ENCODE data around the gene TRIO.

TRIO gene

DNA sequence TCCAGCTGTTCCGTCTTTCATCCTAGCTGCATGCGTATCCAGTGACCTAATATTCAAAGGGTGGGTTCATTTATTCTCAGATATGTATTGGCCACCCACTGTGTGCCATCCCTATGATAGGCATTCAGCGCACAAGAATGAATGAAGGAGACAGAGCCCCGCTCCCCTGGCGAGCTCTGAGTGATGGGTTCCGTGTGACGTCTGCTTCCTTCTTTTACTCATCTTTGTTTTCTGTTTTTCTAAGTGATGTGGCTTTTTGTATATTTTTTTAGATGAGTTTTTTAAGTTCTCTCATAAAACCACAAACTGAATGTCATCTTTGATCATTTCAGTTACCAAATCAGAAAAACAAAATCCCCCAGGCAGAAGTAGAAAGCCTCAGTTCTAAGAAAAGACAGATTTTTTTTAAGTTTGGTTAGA is 270.2 kb downstream of the TRIO start:
- no peak for DNase-seq (ENCODE audit: extremely low spot score)
- TF ChIP-seq, protein P1, sequence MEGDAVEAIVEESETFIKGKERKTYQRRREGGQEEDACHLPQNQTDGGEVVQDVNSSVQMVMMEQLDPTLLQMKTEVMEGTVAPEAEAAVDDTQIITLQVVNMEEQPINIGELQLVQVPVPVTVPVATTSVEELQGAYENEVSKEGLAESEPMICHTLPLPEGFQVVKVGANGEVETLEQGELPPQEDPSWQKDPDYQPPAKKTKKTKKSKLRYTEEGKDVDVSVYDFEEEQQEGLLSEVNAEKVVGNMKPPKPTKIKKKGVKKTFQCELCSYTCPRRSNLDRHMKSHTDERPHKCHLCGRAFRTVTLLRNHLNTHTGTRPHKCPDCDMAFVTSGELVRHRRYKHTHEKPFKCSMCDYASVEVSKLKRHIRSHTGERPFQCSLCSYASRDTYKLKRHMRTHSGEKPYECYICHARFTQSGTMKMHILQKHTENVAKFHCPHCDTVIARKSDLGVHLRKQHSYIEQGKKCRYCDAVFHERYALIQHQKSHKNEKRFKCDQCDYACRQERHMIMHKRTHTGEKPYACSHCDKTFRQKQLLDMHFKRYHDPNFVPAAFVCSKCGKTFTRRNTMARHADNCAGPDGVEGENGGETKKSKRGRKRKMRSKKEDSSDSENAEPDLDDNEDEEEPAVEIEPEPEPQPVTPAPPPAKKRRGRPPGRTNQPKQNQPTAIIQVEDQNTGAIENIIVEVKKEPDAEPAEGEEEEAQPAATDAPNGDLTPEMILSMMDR (IDR thresholded peaks at IDR 0.05; ENCODE audit: control extremely low read depth, extremely low read depth, low read depth, missing control alignments) = no peak
- POLR2A ChIA-PET = no interaction called here

GRCh38 chr5:14414007-14414406 is 270.9 kb downstream of the TRIO start:
- ChIA-PET POLR2A (no interaction called here), CTCF (interaction anchor here (1.2 to 2.8 kb wide), 4 partner anchors 9 to 62 kb away, joined by 3 to 10 read pairs (median 4); no protein-coding TSS in a partner anchor)
- no peak for DNase-seq (ENCODE audit: extremely low spot score)
- TF ChIP-seq, protein P1 (IDR thresholded peaks at IDR 0.05; ENCODE audit: control extremely low read depth, extremely low read depth, low read depth, missing control alignments) = no peak

More for the DNA sequence above, 270.2 kb downstream of the TRIO start:
- CTCF ChIA-PET = interaction anchor here (1.2 to 2.8 kb wide), 4 partner anchors 9 to 62 kb away, joined by 3 to 10 read pairs (median 4); no protein-coding TSS in a partner anchor

DNA sequence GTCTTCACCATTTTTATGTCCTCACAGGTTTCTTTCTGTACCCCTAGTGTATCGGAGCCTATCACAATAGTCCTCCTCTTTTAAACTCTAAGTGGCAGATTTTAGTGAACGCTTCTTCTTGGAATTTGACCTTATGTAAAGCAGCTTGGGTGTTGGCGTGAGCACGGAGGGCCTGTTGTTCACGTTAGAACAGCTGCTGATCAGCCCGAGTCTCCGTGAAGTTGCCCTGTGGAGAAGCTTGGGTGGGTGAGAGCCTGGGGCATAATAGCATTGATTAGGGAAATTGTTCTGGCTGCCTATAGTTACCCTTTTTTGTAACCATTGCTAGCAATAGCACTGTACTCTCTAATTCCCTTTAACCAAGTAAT is 271.5 kb downstream of the TRIO start:
- ChIA-PET CTCF (interaction anchor here (1.0 to 2.8 kb wide), 4 partner anchors 10 to 63 kb away, joined by 3 to 10 read pairs (median 4); no protein-coding TSS in a partner anchor), POLR2A (no interaction called here)
- TF ChIP-seq, protein P1 (IDR thresholded peaks at IDR 0.05; ENCODE audit: control extremely low read depth, extremely low read depth, low read depth, missing control alignments) = no peak
- DNase-seq (ENCODE audit: extremely low spot score) = no peak

DNA sequence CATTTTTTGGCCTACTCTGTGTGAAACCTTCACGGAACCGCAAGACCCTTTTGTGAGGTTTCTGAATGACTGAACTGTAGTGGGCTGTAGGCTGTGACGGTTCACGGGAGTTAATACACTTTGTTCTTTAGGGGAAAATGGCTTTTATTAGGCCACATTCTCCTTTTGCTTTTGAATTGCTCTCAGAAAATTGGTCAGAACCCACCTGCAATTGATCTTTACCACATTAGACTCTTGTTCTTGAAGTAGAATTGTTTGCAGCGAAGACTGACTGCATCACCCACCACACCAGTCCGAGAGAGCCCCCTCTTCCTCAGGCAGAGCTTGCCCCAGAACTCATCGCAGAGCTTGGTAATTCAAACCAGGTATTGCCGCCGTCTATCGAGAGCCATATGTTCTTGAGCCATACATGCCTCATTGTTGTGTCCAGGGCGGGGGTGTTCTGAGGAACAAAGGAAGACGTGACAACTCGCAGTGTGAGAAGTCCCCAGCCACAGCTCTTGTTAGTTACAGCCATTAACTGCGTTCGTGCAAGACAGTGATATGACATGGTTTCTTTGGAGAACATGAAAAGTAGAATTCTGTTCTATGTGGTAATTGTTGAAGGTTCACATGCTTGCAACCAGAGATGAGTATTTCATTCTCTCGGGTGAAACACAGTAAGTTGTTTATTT is 272.0 kb downstream of the TRIO start:
- CTCF ChIA-PET = interaction anchor here (1.0 to 2.8 kb wide), 3 partner anchors 9 to 18 kb away, joined by 3 to 10 read pairs (median 5); no protein-coding TSS in a partner anchor
- peak; percentile 61 for DNase-seq (ENCODE audit: extremely low spot score)
- POLR2A ChIA-PET = no interaction called here
- TF ChIP-seq, protein P1 (IDR thresholded peaks at IDR 0.05; ENCODE audit: control extremely low read depth, extremely low read depth, low read depth, missing control alignments) = no peak

DNA sequence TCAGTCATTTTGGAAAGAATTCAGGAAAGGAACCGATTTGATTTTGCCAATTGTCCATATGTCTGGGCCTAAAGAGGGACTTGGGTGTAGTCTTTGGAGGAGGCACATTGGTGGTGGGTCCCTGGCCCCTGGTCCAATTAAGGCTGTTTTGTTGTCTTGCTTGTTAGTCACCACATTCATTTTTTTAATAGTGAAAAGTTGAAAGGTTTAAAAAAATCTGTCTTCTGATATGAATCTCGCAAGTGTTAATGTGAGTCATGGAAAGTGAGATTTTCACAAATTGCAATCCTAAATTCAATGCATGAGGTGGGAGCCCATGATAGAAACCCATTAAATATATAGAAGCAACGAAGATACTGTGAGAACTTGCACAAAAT is 272.5 kb downstream of the TRIO start:
- ChIA-PET POLR2A (no interaction called here), CTCF (interaction anchor here (1.0 to 2.1 kb wide), 2 partner anchors 9 to 234 kb away, joined by 3 to 8 read pairs; no protein-coding TSS in a partner anchor)
- no peak for DNase-seq (ENCODE audit: extremely low spot score)
- TF ChIP-seq, protein P1 (IDR thresholded peaks at IDR 0.05; ENCODE audit: control extremely low read depth, extremely low read depth, low read depth, missing control alignments) = no peak

DNA sequence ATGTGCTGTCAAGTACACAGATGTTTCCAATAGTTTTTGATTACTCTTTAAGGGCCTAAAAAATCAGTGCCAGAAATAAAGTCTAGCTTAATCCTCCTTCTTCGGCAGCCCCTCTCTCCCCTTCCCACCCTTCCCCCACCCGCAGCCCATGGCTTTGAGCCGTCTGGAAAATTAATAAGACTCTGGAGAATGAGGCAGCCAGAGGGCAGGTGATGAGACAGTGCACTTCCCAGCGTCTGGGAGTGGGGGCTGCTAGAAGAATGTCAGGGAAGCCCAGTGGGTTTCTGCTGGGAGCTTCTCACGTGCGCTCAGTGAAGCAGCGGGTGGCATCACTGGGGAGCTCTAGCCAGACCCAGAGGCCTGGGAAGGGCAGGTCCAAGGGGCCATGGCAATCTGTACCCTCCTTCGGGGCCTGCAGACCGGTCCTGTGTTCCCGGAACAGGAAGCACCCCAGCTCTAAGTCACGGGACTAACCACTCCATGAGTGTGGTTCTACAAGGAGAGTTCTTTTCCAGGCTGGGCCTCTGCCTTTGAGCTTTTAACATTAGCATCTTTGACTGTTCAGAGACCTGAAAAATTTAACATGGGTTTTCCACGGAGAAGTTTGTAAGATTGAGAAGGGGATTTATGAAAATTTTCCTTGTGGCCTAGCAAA is 273.6 kb downstream of the TRIO start:
- no peak for DNase-seq (ENCODE audit: extremely low spot score)
- ChIA-PET CTCF (interaction anchor here (1.2 to 2.1 kb wide), 2 partner anchors 21 to 232 kb away, joined by 4 to 8 read pairs; no protein-coding TSS in a partner anchor), POLR2A (no interaction called here)
- TF ChIP-seq, protein P1 (IDR thresholded peaks at IDR 0.05; ENCODE audit: control extremely low read depth, extremely low read depth, low read depth, missing control alignments) = no peak
